IMR-90 (cell line): ENCODE data around the gene F11. TPM values are rescaled to one million over a fixed set of nuclear protein-coding genes. Genes with fewer than 3 reads are reported as not detected.

Experiments
- ATAC-seq: fragments of 200-7000 bp; cut with Tn5 transposase; 2 replicates; pipeline ENCODE4 v1.9.1; 2020; ENCODE audit warnings: low read depth, mild to moderate bottlenecking, moderate library complexity
- BruUV-seq: library from RNA; stranded (reverse); fragments of 400-500 nt; replicated peaks from 2 replicates; lab custom pipeline; 2021; lab: Mats Ljungman, UMichigan
- CTCF ChIA-PET: fragments of 300-600 bp; formaldehyde crosslinking; extraction: SDS; loops from one replicate; lab custom pipeline; 2021; ENCODE audit warnings: antibody characterized with exemption; lab: Yijun Ruan, JAX
- POLR2A ChIA-PET: fragments of 300-600 bp; sonication (Branson Sonifier 250); formaldehyde crosslinking; loops from one replicate; lab custom pipeline; 2022; ENCODE audit warnings: antibody characterized with exemption; ENCODE audit not compliant: unreplicated experiment; lab: Charles Lee
- DNase-seq: peaks from one replicate; pipeline ENCODE4 v3.0.0; 2013
- H2AFZ ChIP-seq: replicated peaks from 2 replicates; pipeline ENCODE3; 2013; ENCODE audit warnings: low read length, mild to moderate bottlenecking; ENCODE audit not compliant: poor library complexity
- H2AK5ac ChIP-seq: 2 replicates; pipeline ENCODE4 v1.6.1; 2013; ENCODE audit warnings: low read depth, low read length, inconsistent platforms
- H2AK9ac ChIP-seq: replicated peaks from 2 replicates; pipeline ENCODE3; 2013; ENCODE audit warnings: mild to moderate bottlenecking, low read depth, low read length, moderate library complexity; ENCODE audit not compliant: poor library complexity
- H2BK120ac ChIP-seq: 2 replicates; pipeline ENCODE4 v1.6.1; 2013; ENCODE audit warnings: low read depth, low read length, inconsistent platforms
- H2BK15ac ChIP-seq: 3 replicates; pipeline ENCODE4 v1.6.1; 2013; ENCODE audit warnings: low read depth, low read length, inconsistent platforms
- H2BK20ac ChIP-seq: 2 replicates; pipeline ENCODE4 v1.6.1; 2013; ENCODE audit warnings: low read depth, mild to moderate bottlenecking, inconsistent platforms, low read length, moderate library complexity
- H2BK5ac ChIP-seq: 2 replicates; pipeline ENCODE4 v1.6.1; 2013; ENCODE audit warnings: mild to moderate bottlenecking, low read depth, low read length, inconsistent platforms; ENCODE audit not compliant: poor library complexity, severe bottlenecking
- H3K14ac ChIP-seq: replicated peaks from 2 replicates; pipeline ENCODE4 v1.6.1; 2013; ENCODE audit warnings: low read depth, low read length, inconsistent platforms
- H3K18ac ChIP-seq: 2 replicates; pipeline ENCODE4 v1.6.1; 2013; ENCODE audit warnings: low read depth, low read length, control low read depth
- H3K23ac ChIP-seq: 2 replicates; pipeline ENCODE4 v1.6.1; 2013; ENCODE audit warnings: low read depth, low read length, inconsistent platforms
- H3K27ac ChIP-seq: 2 replicates; pipeline ENCODE4 v1.5.1; 2013; ENCODE audit warnings: mild to moderate bottlenecking, control low read depth, low read length; ENCODE audit not compliant: insufficient read depth
- H3K27me3 ChIP-seq: 2 replicates; pipeline ENCODE4 v1.6.1; 2013; ENCODE audit warnings: low read length; ENCODE audit not compliant: control insufficient read depth, insufficient read depth
- H3K36me3 ChIP-seq: 2 replicates; pipeline ENCODE4 v1.6.1; 2013; ENCODE audit warnings: low read length, mixed read lengths; ENCODE audit not compliant: control insufficient read depth, insufficient read depth
- H3K4ac ChIP-seq: 2 replicates; pipeline ENCODE4 v1.6.1; 2013; ENCODE audit warnings: low read depth, low read length, inconsistent platforms
- H3K4me1 ChIP-seq: 2 replicates; pipeline ENCODE4 v1.6.1; 2013; ENCODE audit warnings: low read length, mixed read lengths; ENCODE audit not compliant: control insufficient read depth, insufficient read depth
- H3K4me2 ChIP-seq: 2 replicates; pipeline ENCODE4 v1.6.1; 2013; ENCODE audit warnings: low read depth, mild to moderate bottlenecking, control low read depth, low read length, moderate library complexity
- H3K4me3 ChIP-seq: 2 replicates; pipeline ENCODE4 v1.5.1; 2013; ENCODE audit warnings: low read depth, mild to moderate bottlenecking, control low read depth, low read length, moderate library complexity; ENCODE audit not compliant: insufficient read depth
- H3K56ac ChIP-seq: 2 replicates; pipeline ENCODE4 v1.6.1; 2013; ENCODE audit warnings: low read length, inconsistent platforms; ENCODE audit not compliant: insufficient read depth; ENCODE audit errors: extremely low read depth
- H3K79me1 ChIP-seq, 2 experiments: 2 replicates each; pipeline ENCODE4 v1.6.1; 2013; ENCODE audit warnings: low read length in 2 of 2, inconsistent platforms in 1 of 2, low read depth in 1 of 2
- H3K9ac ChIP-seq: 2 replicates; pipeline ENCODE4 v1.6.1; 2013; ENCODE audit warnings: low read depth, low read length, control low read depth
- H3K9me1 ChIP-seq: 2 replicates; pipeline ENCODE4 v1.6.1; 2013; ENCODE audit warnings: low read length, inconsistent platforms; ENCODE audit not compliant: insufficient read depth
- H3K9me3 ChIP-seq: 2 replicates; pipeline ENCODE4 v1.6.1; 2013; ENCODE audit warnings: low read length; ENCODE audit not compliant: control insufficient read depth, insufficient read depth
- H4K20me1 ChIP-seq: 2 replicates; pipeline ENCODE4 v1.6.1; 2013; ENCODE audit warnings: low read length, inconsistent platforms; ENCODE audit not compliant: insufficient read depth
- H4K5ac ChIP-seq: 2 replicates; pipeline ENCODE4 v1.6.1; 2013; ENCODE audit warnings: mild to moderate bottlenecking, low read depth, low read length, control low read depth
- H4K8ac ChIP-seq, 2 experiments: 2 replicates each; pipeline ENCODE4 v1.6.1; 2013; ENCODE audit warnings: low read depth in 2 of 2, low read length in 2 of 2, control low read depth in 1 of 2, inconsistent platforms in 1 of 2
- H4K91ac ChIP-seq: 2 replicates; pipeline ENCODE4 v1.6.1; 2013; ENCODE audit warnings: low read depth, low read length, inconsistent platforms; ENCODE audit not compliant: insufficient read depth
- BHLHE40 ChIP-seq: fragments of 150-350 bp; IDR thresholded peaks from 2 replicates; pipeline ENCODE4 v1.6.1; 2016; ENCODE audit warnings: mild to moderate bottlenecking, low read depth, low read length
- CHD1 ChIP-seq: IDR thresholded peaks from 2 replicates; pipeline ENCODE4 v1.6.1; 2012; ENCODE audit warnings: low read depth, low read length, improper control_type of control experiment
- CTCF ChIP-seq: conservative IDR thresholded peaks from 2 replicates; pipeline ENCODE4 v1.5.1; 2012; ENCODE audit warnings: mild to moderate bottlenecking, low read depth, low read length, improper control_type of control experiment
- ELK1 ChIP-seq: fragments of 150-350 bp; IDR thresholded peaks from 2 replicates; pipeline ENCODE4 v1.6.1; 2016; ENCODE audit warnings: low read depth, mild to moderate bottlenecking, low read length, moderate library complexity, borderline replicate concordance
- FOS ChIP-seq: fragments of 150-350 bp; IDR thresholded peaks from 2 replicates; pipeline ENCODE4 v1.6.1; 2016; ENCODE audit warnings: low read depth, low read length
- MAFK ChIP-seq: IDR thresholded peaks from 2 replicates; pipeline ENCODE4 v1.6.1; 2012; ENCODE audit warnings: low read depth, low read length, improper control_type of control experiment
- MXI1 ChIP-seq: IDR thresholded peaks from 2 replicates; pipeline ENCODE4 v1.6.1; 2012; ENCODE audit warnings: low read depth, mild to moderate bottlenecking, low read length, moderate library complexity, borderline replicate concordance
- NFE2L2 ChIP-seq: fragments of 150-350 bp; IDR thresholded peaks from 2 replicates; pipeline ENCODE4 v1.6.1; 2016; ENCODE audit warnings: low read depth, mild to moderate bottlenecking, low read length
- POLR2A ChIP-seq: IDR thresholded peaks from 2 replicates; pipeline ENCODE4 v1.6.1; 2012; ENCODE audit warnings: mild to moderate bottlenecking, low read depth, low read length
- RCOR1 ChIP-seq: IDR thresholded peaks from 2 replicates; pipeline ENCODE4 v1.6.1; 2012; ENCODE audit warnings: mild to moderate bottlenecking, low read length, improper control_type of control experiment; ENCODE audit not compliant: insufficient replicate concordance
- SMC3 ChIP-seq: fragments of 150-350 bp; IDR thresholded peaks from 2 replicates; pipeline ENCODE4 v1.6.1; 2016; ENCODE audit warnings: low read depth, mild to moderate bottlenecking, antibody characterized with exemption, low read length, moderate library complexity
- WGBS, 2 experiments: methylation state at CpG; one replicate each; pipeline versions ENCODE4 v1.1.5 to v1.1.7; 2013; ENCODE audit warnings: missing lambda C conversion rate in 2 of 2; ENCODE audit not compliant: insufficient read length in 1 of 2; ENCODE audit errors: extremely low coverage in 2 of 2; 5-methylcytosine and 5-hydroxymethylcytosine counted together
- dilution Hi-C: fragments of 300-500 bp; cut with HindIII; formaldehyde crosslinking; loops from one replicate; pipeline ENCODE4 v1.14.3; 2018; ENCODE audit warnings: low sequenced_read_pairs; ENCODE audit not compliant: unreplicated experiment
- in situ Hi-C: fragments of 300-500 bp; cut with MboI; formaldehyde crosslinking; loops from 3 replicates; pipeline ENCODE4 v1.14.3; 2019; ENCODE audit warnings: low sequenced_read_pairs, inconsistent platforms, mixed read lengths
- intact Hi-C: fragments of 100-400 bp; cut with micrococcal nuclease; formaldehyde crosslinking; loops from 2 replicates; pipeline ENCODE4 v1.10.0; 2022
- polyA plus RNA-seq, 3 experiments: library from polyadenylated mRNA; depleted of rRNA; stranded (reverse); fragments of >200 nt; gene quantifications; 2 replicates each; pipeline ENCODE4 v1.2.3, GENCODE V29; 2012; ENCODE audit warnings: low replicate concordance in 1 of 3
- total RNA-seq: library from RNA; depleted of rRNA; stranded (reverse); fragments of >200 nt; gene quantifications from 2 replicates; pipeline ENCODE4 v1.2.3, GENCODE V29; 2012

The F11 gene
- total and polyA plus RNA-seq, 2 of the 4 experiments (the other 2 are of a cell fraction), result not detected

GRCh38 chr4:186271081-186271678, 5.2 kb downstream of the F11 start:
- H2AFZ ChIP-seq, result no peak overlapping the region
- no peak overlapping the region for H2BK120ac ChIP-seq
- no peaks in the 10 kb centered on the region for H3K9me3 ChIP-seq
- H2AK5ac ChIP-seq, result no peak overlapping the region
- H3K4me3 ChIP-seq, result no peak overlapping the region
- POLR2A ChIA-PET, result no interaction called here
- WGBS, 2 experiments, result 100% methylated on average over 1 of the region's 9 CpGs; no CpG with 5 or more reads in 1 of the 2 experiments
- no peak overlapping the region for H2BK20ac ChIP-seq
- TF ChIP-seq NFE2L2, result no peak
- no peak for TF ChIP-seq ELK1
- no peak for TF ChIP-seq RCOR1
- TF ChIP-seq BHLHE40, result no peak
- no peak for TF ChIP-seq POLR2A
- no peak for TF ChIP-seq CHD1
- no peak for TF ChIP-seq MAFK
- TF ChIP-seq MXI1, result no peak
- no peak for TF ChIP-seq SMC3
- TF ChIP-seq CTCF, result no peak
- TF ChIP-seq FOS, result no peak
- no peak overlapping the region for H3K14ac ChIP-seq
- no peaks in the 10 kb centered on the region for H3K4me1 ChIP-seq
- H3K23ac ChIP-seq, result no peak overlapping the region
- H3K27ac ChIP-seq, result no peak overlapping the region
- H3K9ac ChIP-seq, result no peak overlapping the region
- H2AK9ac ChIP-seq, result no peak overlapping the region
- no peak overlapping the region for H3K18ac ChIP-seq
- H4K20me1 ChIP-seq, result no peaks in the 10 kb centered on the region
- no peak overlapping the region for H3K4me2 ChIP-seq
- H3K27me3 ChIP-seq, result no peaks in the 10 kb centered on the region
- no peak overlapping the region for H4K91ac ChIP-seq
- no peak for DNase-seq
- H2BK15ac ChIP-seq, result no peak overlapping the region
- CTCF ChIA-PET, result no interaction called here
- in situ Hi-C loops, result no loop called here
- dilution Hi-C loops, result no loop called here
- BruUV-seq, result no TSS peak
- intact Hi-C loops, result no loop called here
- H3K79me1 ChIP-seq, result no peaks in the 10 kb centered on the region
- H3K9me1 ChIP-seq, result no peaks in the 10 kb centered on the region
- ATAC-seq, result no peak
- H4K5ac ChIP-seq, result no peak overlapping the region
- no peaks in the 10 kb centered on the region for H3K36me3 ChIP-seq
- H2BK5ac ChIP-seq, result no peak overlapping the region
- no peak overlapping the region for H3K56ac ChIP-seq
- no peak overlapping the region for H3K4ac ChIP-seq
- no peak overlapping the region for H4K8ac ChIP-seq
